Common myeloid progenitor, CD34-positive (primary cell): Measurements from ENCODE around the gene HNF4A.

ENCODE experiments used
- CTCF ChIA-PET: fragments of 350-600 bp; sonication (Branson Sonifier 250); formaldehyde crosslinking; loops from one replicate; lab custom pipeline; 2021; ENCODE audit warnings: antibody characterized with exemption; lab: Charles Lee
- POLR2A ChIA-PET: fragments of 350-600 bp; sonication (Branson Sonifier 250); formaldehyde crosslinking; loops from one replicate; lab custom pipeline; 2021; ENCODE audit warnings: antibody characterized with exemption; lab: Charles Lee
- DNase-seq, 3 donors: peaks; one replicate each; pipeline versions ENCODE4 v3.0.0 to v3.0.0-alpha.2; 2013
- H3K27ac ChIP-seq, 2 experiments: 1 replicate in 1 of 2; 2 replicates in 1 of 2; pipeline ENCODE4 v1.7.0; 2013; ENCODE audit warnings: inconsistent platforms in 2 of 2, low read length in 2 of 2, mild to moderate bottlenecking in 2 of 2, low read depth in 1 of 2, moderate library complexity in 1 of 2; ENCODE audit not compliant: severe bottlenecking in 2 of 2, insufficient read depth in 1 of 2, poor library complexity in 1 of 2
- H3K27me3 ChIP-seq, 5 experiments: replicated peaks in 2 of 5; 1 replicate in 3 of 5; 2 replicates in 2 of 5; pipeline versions ENCODE4 v1.6.1 to v1.7.0; 2013; ENCODE audit warnings: low read length in 4 of 5, mild to moderate bottlenecking in 2 of 5, moderate library complexity in 2 of 5, inconsistent platforms in 1 of 5; ENCODE audit not compliant: insufficient read depth in 5 of 5, control insufficient read depth in 4 of 5
- H3K36me3 ChIP-seq, 4 experiments: 1 replicate in 2 of 4; 2 replicates in 2 of 4; pipeline versions ENCODE4 v1.6.1 to v1.7.0; 2013; ENCODE audit warnings: low read length in 3 of 4, control low read depth in 1 of 4, mild to moderate bottlenecking in 1 of 4; ENCODE audit not compliant: control insufficient read depth in 4 of 4, insufficient read depth in 4 of 4
- H3K4me1 ChIP-seq, 4 experiments: 1 replicate in 3 of 4; 2 replicates in 1 of 4; pipeline versions ENCODE4 v1.6.1 to v1.7.1; 2013; ENCODE audit warnings: low read length in 3 of 4, mild to moderate bottlenecking in 3 of 4, control low read depth in 1 of 4, inconsistent platforms in 1 of 4, moderate library complexity in 1 of 4; ENCODE audit not compliant: control insufficient read depth in 4 of 4, insufficient read depth in 4 of 4; ENCODE audit errors: control extremely low read depth in 1 of 4
- H3K4me3 ChIP-seq, 7 experiments: 1 replicate in 4 of 7; 2 replicates in 3 of 7; pipeline versions ENCODE4 v1.5.1 to v1.7.0; 2013; ENCODE audit warnings: mild to moderate bottlenecking in 7 of 7, low read length in 6 of 7, moderate library complexity in 6 of 7, inconsistent platforms in 2 of 7, low read depth in 2 of 7, control low read depth in 1 of 7; ENCODE audit not compliant: insufficient read depth in 4 of 7, control insufficient read depth in 1 of 7; ENCODE audit errors: extremely low read depth in 1 of 7
- H3K9me3 ChIP-seq, 5 experiments: 1 replicate in 4 of 5; 2 replicates in 1 of 5; pipeline versions ENCODE4 v1.6.1 to v1.7.1; 2013; ENCODE audit warnings: low read length in 4 of 5, mild to moderate bottlenecking in 2 of 5, inconsistent platforms in 1 of 5, low read depth in 1 of 5, moderate library complexity in 1 of 5; ENCODE audit not compliant: control insufficient read depth in 4 of 5, insufficient read depth in 2 of 5; ENCODE audit errors: control extremely low read depth in 1 of 5
- WGBS: methylation state at CpG from one replicate; pipeline ENCODE4 v1.1.5; 2013; ENCODE audit not compliant: insufficient coverage; 5-methylcytosine and 5-hydroxymethylcytosine counted together

HNF4A gene

GRCh38 chr20:44388466-44389023 lies 33.0 kb downstream of the HNF4A start:
- ChIA-PET CTCF (interaction anchor here (1.0 to 2.1 kb wide), 4 partner anchors 26 to 215 kb away, joined by 3 to 10 read pairs (median 4); no protein-coding TSS in a partner anchor), POLR2A (no interaction called here)
- no peaks in the 10 kb centered on the region for H3K36me3 ChIP-seq
- peaks cover 0 to 9% (median 1%) of the 10 kb centered on the region in 4 experiments for H3K4me1 ChIP-seq
- H3K27me3 ChIP-seq, result peaks cover 0 to 14% (median 5%) of the 10 kb centered on the region in 5 experiments
- DNase-seq, result peak; percentile 51 to 67 (median 63)
- H3K4me3 ChIP-seq, result no peak overlapping the region
- 9% methylated on average over 21 of the region's 29 CpGs for WGBS
- no peak overlapping the region for H3K27ac ChIP-seq
- H3K9me3 ChIP-seq, result no peaks in the 10 kb centered on the region

DNA sequence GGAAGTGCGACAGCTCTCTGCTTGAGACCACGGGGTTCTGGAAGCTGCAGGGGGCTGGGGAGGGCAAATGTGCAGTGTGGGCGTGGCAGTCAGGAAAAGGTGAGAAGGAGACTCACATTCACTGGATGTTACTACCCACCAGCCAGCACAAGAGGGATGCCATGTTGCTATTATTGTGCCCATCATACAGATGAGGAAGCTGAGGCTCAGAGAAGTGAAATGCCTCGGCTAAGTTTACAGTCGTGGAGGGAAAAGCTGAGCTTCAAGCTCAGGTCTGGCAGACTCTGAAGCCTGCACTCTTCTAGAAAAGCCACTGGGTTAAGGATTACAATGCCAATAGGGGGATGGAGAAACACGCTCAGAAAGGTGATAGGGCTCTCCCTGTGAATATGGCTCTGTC lies 34.4 kb downstream of the HNF4A start:
- H3K27me3 ChIP-seq, result peaks cover 0 to 14% (median 5%) of the 10 kb centered on the region in 5 experiments
- ChIA-PET POLR2A (no interaction called here), CTCF (interaction anchor here (2.1 kb wide), 1 partner anchor 70 kb away, joined by 10 read pairs; no protein-coding TSS in a partner anchor)
- DNase-seq, result no peak
- WGBS, result 83% methylated on average over 6 of the region's 6 CpGs
- H3K27ac ChIP-seq, result no peak overlapping the region
- H3K4me1 ChIP-seq, result peaks cover 0 to 20% (median 9%) of the 10 kb centered on the region in 4 experiments
- H3K36me3 ChIP-seq, result no peaks in the 10 kb centered on the region
- H3K9me3 ChIP-seq, result no peaks in the 10 kb centered on the region
- H3K4me3 ChIP-seq, result no peak overlapping the region

- peaks cover 0 to 22% (median 11%) of the 10 kb centered on the region in 4 experiments for H3K4me1 ChIP-seq
- WGBS, result 88% methylated on average over 5 of the region's 5 CpGs
- no peak for DNase-seq
- no peaks in the 10 kb centered on the region for H3K9me3 ChIP-seq
- no peak overlapping the region for H3K27ac ChIP-seq
- H3K27me3 ChIP-seq, result peaks cover 0 to 14% (median 8%) of the 10 kb centered on the region in 5 experiments
- no peak overlapping the region for H3K4me3 ChIP-seq
- POLR2A ChIA-PET, result no interaction called here
- CTCF ChIA-PET, result no interaction called here
- no peaks in the 10 kb centered on the region for H3K36me3 ChIP-seq
Measured at GRCh38 chr20:44390280-44390679, 34.8 kb downstream of the HNF4A start.

- DNase-seq, result no peak
- Histone ChIP-seq H3K9me3 (no peaks in the 10 kb centered on the region), H3K27me3 (peaks cover 0 to 14% (median 8%) of the 10 kb centered on the region in 5 experiments), H3K4me1 (peaks cover 0 to 21% (median 12%) of the 10 kb centered on the region in 4 experiments), H3K36me3 (no peaks in the 10 kb centered on the region), H3K27ac (no peak overlapping the region), H3K4me3 (no peak overlapping the region)
- 100% methylated on average over 1 of the region's 8 CpGs for WGBS
- POLR2A ChIA-PET, result no interaction called here
- CTCF ChIA-PET, result interaction anchor here (1.4 kb wide), 1 partner anchor 12 kb away, joined by 3 read pairs; no protein-coding TSS in a partner anchor
Measured at GRCh38 chr20:44392088-44392775, 36.7 kb downstream of the HNF4A start.

- POLR2A ChIA-PET, result no interaction called here
- H3K27ac ChIP-seq, result no peak overlapping the region
- WGBS, result 87% methylated on average over 3 of the region's 5 CpGs
- CTCF ChIA-PET, result no interaction called here
- peaks cover 0 to 14% (median 8%) of the 10 kb centered on the region in 5 experiments for H3K27me3 ChIP-seq
- DNase-seq, result no peak
- H3K4me1 ChIP-seq, result peaks cover 0 to 17% (median 12%) of the 10 kb centered on the region in 4 experiments
- H3K9me3 ChIP-seq, result no peaks in the 10 kb centered on the region
- H3K36me3 ChIP-seq, result no peaks in the 10 kb centered on the region
- no peak overlapping the region for H3K4me3 ChIP-seq
Measured at GRCh38 chr20:44392776-44393607, 37.5 kb downstream of the HNF4A start.

DNA sequence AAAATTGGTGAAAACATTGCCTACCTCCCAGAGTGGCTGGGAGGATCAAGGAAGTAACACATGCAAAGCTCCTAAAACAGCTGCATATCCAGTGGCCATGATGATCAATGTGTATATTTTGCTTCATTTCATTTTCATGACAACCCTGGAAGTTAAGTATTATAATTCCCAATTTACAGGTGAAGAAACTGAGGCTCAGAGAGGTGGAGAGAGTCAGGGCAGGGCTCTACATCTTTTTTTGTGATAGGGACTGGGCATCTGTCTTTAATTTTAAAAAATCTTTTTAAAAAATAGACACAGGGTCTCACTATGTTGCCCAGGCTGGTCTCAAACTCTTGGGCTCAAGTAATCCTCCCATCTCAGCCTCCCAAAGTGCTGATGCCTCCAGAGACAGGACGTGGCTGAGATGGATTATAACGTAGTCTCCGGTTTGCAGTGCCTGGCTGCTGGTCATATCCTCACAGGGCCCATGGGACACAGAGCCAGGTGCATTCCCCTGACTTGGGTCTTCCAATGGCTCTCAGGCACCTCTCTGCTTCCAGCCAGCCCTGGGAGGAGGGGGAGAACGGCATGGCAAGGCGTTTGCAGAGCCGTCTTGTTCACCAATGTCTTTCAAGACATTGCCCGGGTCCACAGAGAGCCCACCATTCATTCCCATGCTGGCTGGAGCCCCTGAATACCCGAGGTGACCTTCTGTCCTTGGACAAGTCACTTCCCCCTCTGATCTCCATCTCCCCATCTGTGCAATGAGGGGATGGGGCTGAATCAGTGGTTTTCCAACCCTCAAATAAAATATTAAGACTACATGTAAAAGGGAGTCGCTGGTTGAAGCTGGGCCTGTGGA lies 38.3 kb downstream of the HNF4A start:
- Histone ChIP-seq H3K27me3 (peaks cover 0 to 11% (median 9%) of the 10 kb centered on the region in 5 experiments), H3K36me3 (no peaks in the 10 kb centered on the region), H3K27ac (no peak overlapping the region), H3K4me3 (no peak overlapping the region), H3K9me3 (no peaks in the 10 kb centered on the region), H3K4me1 (peaks cover 0 to 14% (median 11%) of the 10 kb centered on the region in 4 experiments)
- CTCF ChIA-PET, result interaction anchor here (1.5 kb wide), 1 partner anchor 289 kb away, joined by 3 read pairs; no protein-coding TSS in a partner anchor
- no peak for DNase-seq
- POLR2A ChIA-PET, result interaction anchor here (1.0 kb wide), 1 partner anchor 216 kb away, joined by 5 read pairs; no protein-coding TSS in a partner anchor
- WGBS, result 88% methylated on average over 6 of the region's 9 CpGs
